GM19328 (cell line): Measurements from ENCODE around the gene TLE6.
"Not testable (repeated sequence)": the region's sequence is repeated elsewhere in the genome, so short reads cannot be mapped to it uniquely, and the experiment has no call there.

ENCODE experiments used
- ATAC-seq: cut with Tn5 transposase; IDR thresholded peaks from one replicate; pipeline ENCODE4 v1.9.1; 2021; ENCODE audit warnings: mild to moderate bottlenecking, moderate library complexity; ENCODE audit not compliant: unreplicated experiment

Gene TLE6

GRCh38 chr19:2973229-2973628 lies 4.1 kb upstream of the TLE6 start:
- no peak for ATAC-seq

GRCh38 chr19:2974342-2975041 lies 2.9 kb upstream of the TLE6 start:
- no peak for ATAC-seq

- no peak for ATAC-seq
Measured at GRCh38 chr19:2976609-2977000, 759 bp upstream of the TLE6 start.

GRCh38 chr19:2977746-2978138 lies 378 bp downstream of the TLE6 start:
- ATAC-seq = no peak

- no peak for ATAC-seq
Measured at GRCh38 chr19:2978166-2978767, 903 bp downstream of the TLE6 start.

- ATAC-seq = no peak
Measured at GRCh38 chr19:2978772-2979171, 1.4 kb downstream of the TLE6 start.

- no peak for ATAC-seq
Measured at GRCh38 chr19:2981898-2982297, 4.5 kb downstream of the TLE6 start.

- no peak for ATAC-seq
Measured at GRCh38 chr19:2982561-2982960, 5.2 kb downstream of the TLE6 start.

GRCh38 chr19:2982983-2983350 lies 5.6 kb downstream of the TLE6 start:
- ATAC-seq = no peak

GRCh38 chr19:2983351-2984214 lies 6.2 kb downstream of the TLE6 start:
- ATAC-seq = no peak

GRCh38 chr19:2984215-2984528 lies 6.8 kb downstream of the TLE6 start:
- ATAC-seq = no peak

- no peak for ATAC-seq
Measured at GRCh38 chr19:2986951-2987524, 9.7 kb downstream of the TLE6 start.

GRCh38 chr19:2987797-2988196 lies 10.4 kb downstream of the TLE6 start:
- no peak for ATAC-seq

- no peak for ATAC-seq
Measured at GRCh38 chr19:2988568-2988967, 11.2 kb downstream of the TLE6 start.

GRCh38 chr19:2989236-2989946 lies 12.0 kb downstream of the TLE6 start:
- ATAC-seq = no peak

- not testable (repeated sequence) for ATAC-seq
Measured at GRCh38 chr19:2992333-2992732, 15.0 kb downstream of the TLE6 start.

- no peak for ATAC-seq
Measured at GRCh38 chr19:2992958-2993357, 15.6 kb downstream of the TLE6 start.

- ATAC-seq = no peak
Measured at GRCh38 chr19:2993579-2993978, 16.2 kb downstream of the TLE6 start.

- no peak for ATAC-seq
Measured at GRCh38 chr19:2994588-2995131, 17.3 kb downstream of the TLE6 start.

- ATAC-seq = no peak
Measured at GRCh38 chr19:2997720-2998119, 20.4 kb downstream of the TLE6 start.

- no peak for ATAC-seq
Measured at GRCh38 chr19:2998642-2999041, 21.3 kb downstream of the TLE6 start.
